Measurements from ENCODE around the gene PHOX2A.

Gene PHOX2A

DNA sequence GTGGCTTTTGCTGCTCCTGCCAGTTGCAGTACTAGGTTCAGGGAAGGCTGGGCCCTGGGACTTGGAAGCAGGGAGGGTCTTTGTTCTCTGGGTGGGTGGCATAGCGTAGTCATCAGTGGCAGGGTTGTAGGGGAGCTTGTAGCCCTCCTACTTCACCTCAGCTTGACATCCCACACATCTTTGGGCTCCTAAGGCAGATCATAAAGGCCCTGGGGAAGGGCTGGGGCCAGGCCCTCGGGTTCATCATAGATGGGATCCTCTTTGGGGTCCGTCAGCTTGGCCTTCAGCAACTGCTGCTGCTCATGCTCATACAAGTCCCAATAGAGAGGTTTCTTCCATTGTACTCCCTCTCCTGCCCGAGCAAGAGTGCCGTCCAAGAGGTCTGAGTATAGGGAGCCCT is 6.0 kb upstream of the PHOX2A start:
- H3K36me3 ChIP-seq (ENCODE audit: low read length), result no peaks in the 10 kb centered on the region
- H3K9ac ChIP-seq (ENCODE audit: low read length), result no peak overlapping the region
- H3K79me2 ChIP-seq (ENCODE audit: insufficient read depth, low read length), result no peaks in the 10 kb centered on the region
- H3F3A ChIP-seq (ENCODE audit: insufficient read depth), result no peaks in the 10 kb centered on the region
- no peak overlapping the region for H2AFZ ChIP-seq (ENCODE audit: low read depth, low read length, severe bottlenecking)
- TF ChIP-seq, protein P1, sequence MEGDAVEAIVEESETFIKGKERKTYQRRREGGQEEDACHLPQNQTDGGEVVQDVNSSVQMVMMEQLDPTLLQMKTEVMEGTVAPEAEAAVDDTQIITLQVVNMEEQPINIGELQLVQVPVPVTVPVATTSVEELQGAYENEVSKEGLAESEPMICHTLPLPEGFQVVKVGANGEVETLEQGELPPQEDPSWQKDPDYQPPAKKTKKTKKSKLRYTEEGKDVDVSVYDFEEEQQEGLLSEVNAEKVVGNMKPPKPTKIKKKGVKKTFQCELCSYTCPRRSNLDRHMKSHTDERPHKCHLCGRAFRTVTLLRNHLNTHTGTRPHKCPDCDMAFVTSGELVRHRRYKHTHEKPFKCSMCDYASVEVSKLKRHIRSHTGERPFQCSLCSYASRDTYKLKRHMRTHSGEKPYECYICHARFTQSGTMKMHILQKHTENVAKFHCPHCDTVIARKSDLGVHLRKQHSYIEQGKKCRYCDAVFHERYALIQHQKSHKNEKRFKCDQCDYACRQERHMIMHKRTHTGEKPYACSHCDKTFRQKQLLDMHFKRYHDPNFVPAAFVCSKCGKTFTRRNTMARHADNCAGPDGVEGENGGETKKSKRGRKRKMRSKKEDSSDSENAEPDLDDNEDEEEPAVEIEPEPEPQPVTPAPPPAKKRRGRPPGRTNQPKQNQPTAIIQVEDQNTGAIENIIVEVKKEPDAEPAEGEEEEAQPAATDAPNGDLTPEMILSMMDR (IDR thresholded peaks at IDR 0.05; ENCODE audit: insufficient read depth, low read length, poor library complexity, severe bottlenecking), result no peak
- no peak for TF ChIP-seq EZH2phosphoT487 (conservative IDR thresholded peaks at IDR 0.05; ENCODE audit: low read length)
- no peak overlapping the region for H3K4me2 ChIP-seq (ENCODE audit: low read depth, low read length, poor library complexity, severe bottlenecking)
- no peaks in the 10 kb centered on the region for H3K27me3 ChIP-seq (ENCODE audit: low read length)
- H4K20me1 ChIP-seq (ENCODE audit: low read depth, low read length), result no peaks in the 10 kb centered on the region
- no peak overlapping the region for H3K27ac ChIP-seq (ENCODE audit: low read depth, low read length)
- no peak overlapping the region for H3K4me3 ChIP-seq (ENCODE audit: insufficient read depth, low read length, poor library complexity, severe bottlenecking)
- no peaks in the 10 kb centered on the region for H3K9me3 ChIP-seq (ENCODE audit: insufficient read depth, low read length)
- H3K9me2 ChIP-seq (replicated peaks; ENCODE audit: insufficient read depth, low read length), result no peaks in the 10 kb centered on the region

DNA sequence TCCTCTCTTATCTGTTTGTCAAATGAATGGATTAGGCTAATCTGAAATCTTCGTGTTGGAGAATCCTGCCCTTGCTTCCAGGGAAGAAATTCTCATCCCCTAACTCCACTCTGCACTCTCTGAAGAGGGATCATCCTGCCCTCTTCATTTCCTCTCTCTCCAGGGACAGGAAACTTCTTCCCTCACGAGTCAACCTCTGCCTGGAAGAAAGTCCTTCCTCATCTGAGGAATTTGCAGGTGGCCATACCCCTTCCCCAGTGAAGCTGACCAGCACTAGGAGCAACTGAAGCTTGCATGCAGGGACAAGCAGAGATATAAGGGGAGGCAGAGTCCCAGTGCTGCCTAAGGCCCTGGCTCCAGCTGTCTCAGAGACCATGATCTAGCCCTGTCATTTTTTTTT is 3.6 kb upstream of the PHOX2A start:
- Histone ChIP-seq H2AFZ (ENCODE audit: low read depth, low read length, severe bottlenecking) (no peak overlapping the region), H3K9ac (ENCODE audit: low read length) (no peak overlapping the region), H3K4me2 (ENCODE audit: low read depth, low read length, poor library complexity, severe bottlenecking) (no peak overlapping the region), H3K79me2 (ENCODE audit: insufficient read depth, low read length) (no peaks in the 10 kb centered on the region), H3K9me2 (replicated peaks; ENCODE audit: insufficient read depth, low read length) (no peaks in the 10 kb centered on the region), H3K27ac (ENCODE audit: low read depth, low read length) (no peak overlapping the region), H3K27me3 (ENCODE audit: low read length) (no peaks in the 10 kb centered on the region), H3K4me3 (ENCODE audit: insufficient read depth, low read length, poor library complexity, severe bottlenecking) (no peak overlapping the region), H3K36me3 (ENCODE audit: low read length) (no peaks in the 10 kb centered on the region), H3K9me3 (ENCODE audit: insufficient read depth, low read length) (no peaks in the 10 kb centered on the region), H3F3A (ENCODE audit: insufficient read depth) (no peaks in the 10 kb centered on the region), H4K20me1 (ENCODE audit: low read depth, low read length) (no peaks in the 10 kb centered on the region)
- TF ChIP-seq, protein P1 (IDR thresholded peaks at IDR 0.05; ENCODE audit: insufficient read depth, low read length, poor library complexity, severe bottlenecking), result no peak
- no peak for TF ChIP-seq EZH2phosphoT487 (conservative IDR thresholded peaks at IDR 0.05; ENCODE audit: low read length)

DNA sequence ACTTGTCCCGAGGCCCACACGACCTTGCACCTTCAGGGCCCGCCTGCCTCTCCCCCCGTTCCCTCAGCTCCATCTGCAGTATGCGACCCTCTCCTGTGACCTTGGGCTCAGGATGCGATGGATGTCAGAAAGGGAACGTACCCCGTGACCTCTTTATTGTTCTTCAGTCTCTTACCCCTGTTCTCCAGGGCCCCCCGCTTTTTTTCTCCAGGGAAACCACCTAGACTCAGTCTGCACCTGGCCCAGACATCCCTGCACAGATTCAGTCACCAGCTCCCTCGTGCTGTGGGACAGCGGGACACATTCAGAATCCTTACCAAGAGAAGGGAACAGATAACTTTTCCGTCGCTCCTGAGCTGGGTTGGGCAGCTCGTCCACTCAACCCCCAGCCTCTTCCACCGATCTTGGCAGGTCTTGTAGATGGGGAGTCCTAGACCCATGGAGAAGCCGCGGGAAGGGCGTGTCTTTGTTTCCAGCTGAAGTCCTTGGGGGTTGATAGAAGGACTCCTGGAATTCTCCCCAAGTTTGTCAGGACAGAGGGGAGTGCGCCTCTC is 1.4 kb upstream of the PHOX2A start:
- Histone ChIP-seq H3K9ac (ENCODE audit: low read length) (no peak overlapping the region), H3K9me3 (ENCODE audit: insufficient read depth, low read length) (no peaks in the 10 kb centered on the region), H3K27me3 (ENCODE audit: low read length) (no peaks in the 10 kb centered on the region), H3K4me2 (ENCODE audit: low read depth, low read length, poor library complexity, severe bottlenecking) (no peak overlapping the region), H3K4me3 (ENCODE audit: insufficient read depth, low read length, poor library complexity, severe bottlenecking) (no peak overlapping the region), H3K9me2 (replicated peaks; ENCODE audit: insufficient read depth, low read length) (no peaks in the 10 kb centered on the region), H3F3A (ENCODE audit: insufficient read depth) (no peaks in the 10 kb centered on the region), H4K20me1 (ENCODE audit: low read depth, low read length) (no peaks in the 10 kb centered on the region), H3K27ac (ENCODE audit: low read depth, low read length) (no peak overlapping the region), H3K79me2 (ENCODE audit: insufficient read depth, low read length) (no peaks in the 10 kb centered on the region), H2AFZ (ENCODE audit: low read depth, low read length, severe bottlenecking) (no peak overlapping the region), H3K36me3 (ENCODE audit: low read length) (no peaks in the 10 kb centered on the region)
- TF ChIP-seq, protein P1 (IDR thresholded peaks at IDR 0.05; ENCODE audit: insufficient read depth, low read length, poor library complexity, severe bottlenecking), result no peak
- no peak for TF ChIP-seq EZH2phosphoT487 (conservative IDR thresholded peaks at IDR 0.05; ENCODE audit: low read length)

Data from SU-DHL-6 (cell line).